GM12878 (cell line): Measurements from ENCODE around the gene RCBTB2. TPM values are rescaled to one million over a fixed set of nuclear protein-coding genes. Genes with fewer than 3 reads are reported as not detected.

Source experiments
- ATAC-seq: fragments of 200-7000 bp; cut with Tn5 transposase; 3 replicates; pipeline ENCODE4 v1.9.1; 2020; ENCODE audit warnings: mild to moderate bottlenecking, moderate library complexity
- BruUV-seq: library from RNA; stranded (reverse); fragments of 400-500 nt; replicated peaks from 2 replicates; lab custom pipeline; 2021; lab: Mats Ljungman, UMichigan
- CTCF ChIA-PET: fragments of 300-600 bp; sonication (Branson Sonifier 250); formaldehyde crosslinking; extraction: SDS; loops from one replicate; lab custom pipeline; 2021; ENCODE audit warnings: inconsistent platforms; lab: Yijun Ruan, JAX
- POLR2A ChIA-PET: fragments of 350-600 bp; formaldehyde crosslinking; extraction: SDS; loops from one replicate; lab custom pipeline; 2021; ENCODE audit warnings: inconsistent platforms; lab: Charles Lee
- RAD21 ChIA-PET: fragments of 300-600 bp; sonication (Branson Sonifier 250); formaldehyde crosslinking; loops from one replicate; lab custom pipeline; 2023; ENCODE audit warnings: antibody characterized with exemption; ENCODE audit not compliant: unreplicated experiment; lab: Charles Lee
- SMC1A ChIA-PET: fragments of 300-600 bp; sonication (Branson Sonifier 250); formaldehyde crosslinking; loops from one replicate; lab custom pipeline; 2023; ENCODE audit not compliant: unreplicated experiment, uncharacterized antibody; lab: Charles Lee
- DNase-seq: peaks from one replicate; pipeline ENCODE4 v3.0.0-alpha.2; 2011; ENCODE audit warnings: low read depth, low spot score
- FAIRE-seq: peaks from 3 replicates; lab custom pipeline; 2011; peaks lifted over from hg19 to GRCh38; lab: Jason Lieb, UNC
- H2AFZ ChIP-seq: 2 replicates; pipeline ENCODE4 v1.6.0; 2011; ENCODE audit warnings: low read depth, low read length, control low read depth; ENCODE audit not compliant: control insufficient read depth
- H3K27ac ChIP-seq: 2 replicates; pipeline ENCODE4 v1.5.1; 2011; ENCODE audit warnings: control low read depth; ENCODE audit not compliant: control insufficient read depth, insufficient read depth
- H3K27me3 ChIP-seq, 2 experiments: replicated peaks in 1 of 2; 2 replicates each; pipeline versions ENCODE4 v1.6.0 to v1.6.1; 2011; ENCODE audit warnings: low read length in 1 of 2; ENCODE audit not compliant: control insufficient read depth in 2 of 2, insufficient read depth in 2 of 2
- H3K36me3 ChIP-seq, 2 experiments: 2 replicates each; pipeline ENCODE4 v1.5.1; 2011; ENCODE audit warnings: low read length in 1 of 2; ENCODE audit not compliant: control insufficient read depth in 2 of 2, insufficient read depth in 2 of 2
- H3K4me1 ChIP-seq: 2 replicates; pipeline ENCODE4 v1.6.1; 2011; ENCODE audit warnings: mild to moderate bottlenecking, low read length, moderate library complexity, mixed read lengths; ENCODE audit not compliant: control insufficient read depth, insufficient read depth
- H3K4me2 ChIP-seq: 2 replicates; pipeline ENCODE4 v1.6.0; 2011; ENCODE audit warnings: control low read depth; ENCODE audit not compliant: control insufficient read depth, insufficient read depth
- H3K4me3 ChIP-seq: fragments of 200-600 bp; sonication (generic); 2 replicates; pipeline ENCODE4 v1.5.1; 2016
- H3K79me2 ChIP-seq: 2 replicates; pipeline ENCODE4 v1.6.0; 2011; ENCODE audit warnings: low read length; ENCODE audit not compliant: control insufficient read depth, insufficient read depth
- H3K9ac ChIP-seq: 2 replicates; pipeline ENCODE4 v1.8.0; 2011; ENCODE audit warnings: low read length, control low read depth, mixed read lengths; ENCODE audit not compliant: control insufficient read depth, insufficient read depth
- H3K9me3 ChIP-seq: replicated peaks from 3 replicates; pipeline ENCODE4 v1.5.1; 2011; ENCODE audit warnings: mild to moderate bottlenecking, low read length; ENCODE audit not compliant: control insufficient read depth, insufficient read depth
- H4K20me1 ChIP-seq: 2 replicates; pipeline ENCODE4 v1.6.0; 2011; ENCODE audit not compliant: control insufficient read depth, insufficient read depth
- BCL11A ChIP-seq: IDR thresholded peaks from 2 replicates; pipeline ENCODE4 v1.6.1; 2011; ENCODE audit warnings: low read depth, low read length
- CBX5 ChIP-seq: sonication (generic); IDR thresholded peaks from 2 replicates; pipeline ENCODE4 v1.6.1; 2016; ENCODE audit warnings: low read depth, moderate library complexity, mild to moderate bottlenecking, inconsistent platforms
- CREB1 ChIP-seq: IDR thresholded peaks from 2 replicates; pipeline ENCODE4 v1.6.1; 2012; ENCODE audit warnings: low read depth, mild to moderate bottlenecking, inconsistent platforms
- CTCF ChIP-seq, 3 experiments: IDR thresholded peaks in 2 of 3; conservative IDR thresholded peaks in 1 of 3; 2 replicates each; pipeline ENCODE4 v1.5.1; 2011; ENCODE audit warnings: low read depth in 3 of 3, low read length in 3 of 3, mild to moderate bottlenecking in 3 of 3, control low read depth in 2 of 3, moderate library complexity in 2 of 3, inconsistent platforms in 1 of 3, mixed read lengths in 1 of 3; ENCODE audit not compliant: control insufficient read depth in 2 of 3, insufficient read depth in 1 of 3; ENCODE audit errors: extremely low read depth in 1 of 3
- EZH2 ChIP-seq: IDR thresholded peaks from 2 replicates; pipeline ENCODE4 v1.6.1; 2012; ENCODE audit warnings: low read depth, mild to moderate bottlenecking, control low read depth, inconsistent platforms, low read length, borderline replicate concordance; ENCODE audit not compliant: control insufficient read depth
- MYC ChIP-seq: IDR thresholded peaks from 2 replicates; pipeline ENCODE4 v1.6.1; 2011; ENCODE audit warnings: mild to moderate bottlenecking, low read length, moderate library complexity, inconsistent platforms; ENCODE audit not compliant: insufficient read depth, insufficient replicate concordance, insufficient read length, severe bottlenecking
- RFX5 ChIP-seq: IDR thresholded peaks from 2 replicates; pipeline ENCODE4 v1.6.1; 2011; ENCODE audit warnings: low read depth, low read length, improper control_type of control experiment
- SMAD5 ChIP-seq: IDR thresholded peaks from 2 replicates; pipeline ENCODE4 v1.6.1; 2016; ENCODE audit warnings: antibody characterized with exemption, low read depth
- SREBF2 ChIP-seq: IDR thresholded peaks from 2 replicates; pipeline ENCODE4 v1.6.1; 2012; ENCODE audit warnings: mild to moderate bottlenecking, low read length
- ZNF207 ChIP-seq: fragments of 450-650 bp; IDR thresholded peaks from 2 replicates; pipeline ENCODE4 v1.6.1; 2014; ENCODE audit warnings: antibody characterized with exemption, mild to moderate bottlenecking, borderline replicate concordance
- ZNF274 ChIP-seq: IDR thresholded peaks from one replicate; pipeline ENCODE4 v1.8.0; 2011; ENCODE audit not compliant: insufficient read length, insufficient read depth
- WGBS: methylation state at CpG from one replicate; pipeline ENCODE4 v1.1.6; 2016; ENCODE audit warnings: low lambda C conversion rate; ENCODE audit not compliant: insufficient replicate concordance, insufficient coverage; ENCODE audit errors: missing lambda C conversion rate; 5-methylcytosine and 5-hydroxymethylcytosine counted together
- in situ Hi-C: fragments of 300-500 bp; cut with MboI; formaldehyde crosslinking; loops from 9 replicates; pipeline ENCODE4 v1.14.3; 2018; ENCODE audit warnings: mixed read lengths
- intact Hi-C: fragments of 100-400 bp; cut with micrococcal nuclease; formaldehyde crosslinking; loops from one replicate; pipeline ENCODE4 v1.14.2; 2022; ENCODE audit not compliant: unreplicated experiment
- polyA plus RNA-seq, 11 experiments: library from polyadenylated mRNA; depleted of rRNA in 4 of 11; unstranded in 6 of 11; stranded (reverse) in 5 of 11; fragments of >200 nt; fragmentation: Nextera tagmentation in 4 of 11; fragmentation: Illumina TruSeq in 1 of 11; extraction: Ambion mirVana in 4 of 11; extraction: Trizol in 1 of 11; gene quantifications; 1 replicate in 1 of 11; 2 replicates in 10 of 11; pipeline versions ENCODE4 v1.2.1 to v1.2.3, GENCODE V29; 2011 to 2016; ENCODE audit warnings: inconsistent platforms in 2 of 11, missing spikeins in 2 of 11, low read depth in 1 of 11
- total RNA-seq, 4 experiments: library from RNA; depleted of rRNA in 3 of 4; stranded (reverse); fragments of >200 nt in 3 of 4; fragmentation: Illumina TruSeq in 1 of 4; extraction: Trizol in 1 of 4; gene quantifications; 2 replicates each; pipeline versions ENCODE4 v1.2.1 to v1.2.3, GENCODE V29; 2013 to 2021
- TF ChIP-seq, protein P1 (sequence below): IDR thresholded peaks from 2 replicates; pipeline ENCODE4 v1.6.1; 2011; ENCODE audit warnings: borderline replicate concordance, low read depth, mild to moderate bottlenecking, moderate library complexity, mixed read lengths, low read length; ENCODE audit not compliant: insufficient read depth; ENCODE audit errors: extremely low read length
- TF ChIP-seq, protein P2 (sequence below): fragments of 450-650 bp; IDR thresholded peaks from 2 replicates; pipeline ENCODE4 v1.6.1; 2017; ENCODE audit warnings: antibody characterized with exemption, mild to moderate bottlenecking, moderate library complexity

The RCBTB2 gene
- total and polyA plus RNA-seq, 10 of the 15 experiments (the other 5 are each of a cell fraction or from before 2014, with no cell fraction given), result 5.0 to 16.0 (median 8.5) TPM

DNA sequence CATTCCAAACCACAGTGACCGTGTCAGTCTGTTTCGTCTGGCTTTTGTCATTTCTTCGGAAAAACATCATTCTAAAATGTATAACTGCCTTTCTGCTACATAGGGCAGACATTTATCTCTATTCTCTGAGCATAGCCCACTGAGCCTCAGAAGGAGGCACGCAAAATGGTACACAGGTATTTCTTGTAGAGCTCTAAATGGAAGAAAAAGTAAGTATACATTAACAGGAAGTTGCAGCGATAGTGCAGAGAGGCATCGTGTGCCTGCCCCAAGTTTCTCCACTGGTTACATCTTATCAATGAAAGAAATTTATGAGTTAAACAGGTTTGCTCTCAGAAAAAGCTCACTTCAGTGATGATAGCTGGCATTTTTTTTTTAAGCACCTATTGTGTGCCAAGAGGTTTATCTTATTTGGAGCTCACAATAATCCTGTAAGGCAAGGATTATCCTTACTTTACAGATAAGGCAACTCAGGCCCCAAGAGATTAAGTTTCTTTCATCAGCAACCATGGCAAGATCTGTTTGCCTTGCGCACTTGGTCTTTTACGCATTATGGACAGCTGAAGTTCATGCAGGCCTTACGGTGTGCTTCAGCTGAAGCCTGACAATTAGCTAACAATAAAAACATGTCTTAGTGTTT, 1.2 kb upstream of the RCBTB2 start:
- ATAC-seq, result no peak
- ChIA-PET POLR2A (interaction anchor here (0.7 to 1.0 kb wide), 3 partner anchors 37 to 1094 kb away, joined by 3 to 4 read pairs (median 3); partner anchors contain the start of gene ARL11), SMC1A (interaction anchor here (0.6 to 4.9 kb wide), 9 partner anchors 8 to 605 kb away, joined by 3 to 27 read pairs (median 3); partner anchors contain the start of gene LPAR6), CTCF (interaction anchor here (1.0 to 2.3 kb wide), 6 partner anchors 9 to 200 kb away, joined by 3 to 11 read pairs (median 4); no protein-coding TSS in a partner anchor), RAD21 (interaction anchor here (0.9 to 1.8 kb wide), 5 partner anchors 9 to 200 kb away, joined by 3 to 13 read pairs (median 5); partner anchors contain the start of gene LPAR6)
- H3K36me3 ChIP-seq, result no peaks in the 10 kb centered on the region
- no peak for TF ChIP-seq ZNF274
- no peak for TF ChIP-seq CTCF (IDR thresholded peaks at IDR 0.05 in 2 of 3, conservative IDR thresholded peaks at IDR 0.05 in 1 of 3; ENCODE audit: control insufficient read depth in 2 of 3, extremely low read depth in 1 of 3, insufficient read depth in 1 of 3, low read depth in 3 of 3, low read length in 3 of 3)
- no peak for TF ChIP-seq RFX5
- no peak for TF ChIP-seq CBX5
- no peak for TF ChIP-seq SREBF2
- TF ChIP-seq BCL11A, result no peak
- no peak for TF ChIP-seq EZH2
- no peak for TF ChIP-seq SMAD5
- TF ChIP-seq, protein P1, sequence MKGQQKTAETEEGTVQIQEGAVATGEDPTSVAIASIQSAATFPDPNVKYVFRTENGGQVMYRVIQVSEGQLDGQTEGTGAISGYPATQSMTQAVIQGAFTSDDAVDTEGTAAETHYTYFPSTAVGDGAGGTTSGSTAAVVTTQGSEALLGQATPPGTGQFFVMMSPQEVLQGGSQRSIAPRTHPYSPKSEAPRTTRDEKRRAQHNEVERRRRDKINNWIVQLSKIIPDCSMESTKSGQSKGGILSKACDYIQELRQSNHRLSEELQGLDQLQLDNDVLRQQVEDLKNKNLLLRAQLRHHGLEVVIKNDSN, result no peak
- TF ChIP-seq MYC, result no peak
- no peak for TF ChIP-seq ZNF207
- TF ChIP-seq CREB1, result no peak
- TF ChIP-seq, protein P2, sequence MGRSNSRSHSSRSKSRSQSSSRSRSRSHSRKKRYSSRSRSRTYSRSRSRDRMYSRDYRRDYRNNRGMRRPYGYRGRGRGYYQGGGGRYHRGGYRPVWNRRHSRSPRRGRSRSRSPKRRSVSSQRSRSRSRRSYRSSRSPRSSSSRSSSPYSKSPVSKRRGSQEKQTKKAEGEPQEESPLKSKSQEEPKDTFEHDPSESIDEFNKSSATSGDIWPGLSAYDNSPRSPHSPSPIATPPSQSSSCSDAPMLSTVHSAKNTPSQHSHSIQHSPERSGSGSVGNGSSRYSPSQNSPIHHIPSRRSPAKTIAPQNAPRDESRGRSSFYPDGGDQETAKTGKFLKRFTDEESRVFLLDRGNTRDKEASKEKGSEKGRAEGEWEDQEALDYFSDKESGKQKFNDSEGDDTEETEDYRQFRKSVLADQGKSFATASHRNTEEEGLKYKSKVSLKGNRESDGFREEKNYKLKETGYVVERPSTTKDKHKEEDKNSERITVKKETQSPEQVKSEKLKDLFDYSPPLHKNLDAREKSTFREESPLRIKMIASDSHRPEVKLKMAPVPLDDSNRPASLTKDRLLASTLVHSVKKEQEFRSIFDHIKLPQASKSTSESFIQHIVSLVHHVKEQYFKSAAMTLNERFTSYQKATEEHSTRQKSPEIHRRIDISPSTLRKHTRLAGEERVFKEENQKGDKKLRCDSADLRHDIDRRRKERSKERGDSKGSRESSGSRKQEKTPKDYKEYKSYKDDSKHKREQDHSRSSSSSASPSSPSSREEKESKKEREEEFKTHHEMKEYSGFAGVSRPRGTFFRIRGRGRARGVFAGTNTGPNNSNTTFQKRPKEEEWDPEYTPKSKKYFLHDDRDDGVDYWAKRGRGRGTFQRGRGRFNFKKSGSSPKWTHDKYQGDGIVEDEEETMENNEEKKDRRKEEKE, result no peak
- H3K9me3 ChIP-seq, result no peaks in the 10 kb centered on the region
- H3K27me3 ChIP-seq, result no peaks in the 10 kb centered on the region
- H3K9ac ChIP-seq, result no peak overlapping the region
- H2AFZ ChIP-seq, result no peak overlapping the region
- in situ Hi-C loops (no loop called here), intact Hi-C loops (loop anchor here (2.0 kb wide), 1 partner anchor 29 kb away; no protein-coding TSS in a partner anchor)
- peaks cover 24% of the 10 kb centered on the region for H3K4me1 ChIP-seq
- no peak for FAIRE-seq
- 97% methylated on average over 9 of the region's 9 CpGs for WGBS
- no peak for DNase-seq
- peaks cover 30% of the 10 kb centered on the region for H3K79me2 ChIP-seq
- BruUV-seq, result no TSS peak
- H3K27ac ChIP-seq, result peak overlapping the region; percentile 93; the same call in 1 of the 2 replicates
- no peak overlapping the region for H3K4me2 ChIP-seq
- no peak overlapping the region for H3K4me3 ChIP-seq
- H4K20me1 ChIP-seq, result no peaks in the 10 kb centered on the region
